Measurements from ENCODE around the gene MRPL54.

DNA sequence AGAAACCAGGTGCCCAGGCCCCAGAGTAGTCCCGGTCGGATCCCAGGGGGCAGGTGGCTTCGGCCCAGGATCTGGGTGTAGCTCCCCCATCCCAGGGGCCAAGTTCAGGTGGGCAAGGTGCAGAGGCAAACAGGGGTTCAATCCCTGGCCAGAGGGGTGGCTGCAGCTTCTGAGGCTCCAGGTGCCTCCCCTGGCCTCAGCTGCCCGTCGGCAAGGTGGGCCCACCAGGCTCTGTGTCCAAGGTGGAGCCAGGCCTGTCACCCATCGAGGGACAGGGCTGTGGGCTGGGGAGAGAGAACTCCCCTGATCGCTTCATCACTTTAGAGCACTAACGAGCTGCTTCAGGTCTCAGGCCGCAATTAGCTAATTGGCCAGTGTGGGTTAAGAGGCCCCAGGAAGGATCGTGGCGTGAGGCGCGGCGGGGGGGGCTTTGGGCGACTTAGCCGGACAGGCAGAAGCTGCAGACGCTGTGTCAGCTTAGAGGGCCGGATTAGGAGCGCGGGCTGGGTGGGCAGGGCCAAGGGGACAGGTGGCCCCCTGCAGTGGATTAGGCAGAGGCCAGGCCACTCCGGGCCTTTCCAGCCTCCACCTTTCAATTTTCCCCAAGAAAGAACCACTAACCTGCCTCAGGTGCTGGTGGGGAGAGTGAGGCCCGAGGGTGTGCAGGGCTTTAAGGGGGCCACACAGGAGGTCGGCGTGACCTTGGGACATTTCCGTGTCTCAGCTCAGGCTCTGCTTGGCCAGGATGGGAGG is 12.3 kb downstream of the MRPL54 start:
- TF ChIP-seq, protein P1, sequence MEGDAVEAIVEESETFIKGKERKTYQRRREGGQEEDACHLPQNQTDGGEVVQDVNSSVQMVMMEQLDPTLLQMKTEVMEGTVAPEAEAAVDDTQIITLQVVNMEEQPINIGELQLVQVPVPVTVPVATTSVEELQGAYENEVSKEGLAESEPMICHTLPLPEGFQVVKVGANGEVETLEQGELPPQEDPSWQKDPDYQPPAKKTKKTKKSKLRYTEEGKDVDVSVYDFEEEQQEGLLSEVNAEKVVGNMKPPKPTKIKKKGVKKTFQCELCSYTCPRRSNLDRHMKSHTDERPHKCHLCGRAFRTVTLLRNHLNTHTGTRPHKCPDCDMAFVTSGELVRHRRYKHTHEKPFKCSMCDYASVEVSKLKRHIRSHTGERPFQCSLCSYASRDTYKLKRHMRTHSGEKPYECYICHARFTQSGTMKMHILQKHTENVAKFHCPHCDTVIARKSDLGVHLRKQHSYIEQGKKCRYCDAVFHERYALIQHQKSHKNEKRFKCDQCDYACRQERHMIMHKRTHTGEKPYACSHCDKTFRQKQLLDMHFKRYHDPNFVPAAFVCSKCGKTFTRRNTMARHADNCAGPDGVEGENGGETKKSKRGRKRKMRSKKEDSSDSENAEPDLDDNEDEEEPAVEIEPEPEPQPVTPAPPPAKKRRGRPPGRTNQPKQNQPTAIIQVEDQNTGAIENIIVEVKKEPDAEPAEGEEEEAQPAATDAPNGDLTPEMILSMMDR (IDR thresholded peaks at IDR 0.05; ENCODE audit: low read depth, low read length) = no peak
- no peak for TF ChIP-seq EZH2phosphoT487 (IDR thresholded peaks at IDR 0.05; ENCODE audit: low read depth)
